Liver (tissue), 9 donors: ENCODE data around the gene SMYD3. TPM values are rescaled to one million over a fixed set of nuclear protein-coding genes. Genes with fewer than 3 reads are reported as not detected.

Source experiments
- DNase-seq: peaks from one replicate; pipeline ENCODE4 v3.0.0-alpha.2; 2017; ENCODE audit warnings: low spot score
- H3K27ac ChIP-seq, 2 donors: one replicate each; pipeline ENCODE4 v1.7.0; 2013; ENCODE audit warnings: inconsistent platforms in 2 of 2, low read length in 2 of 2, control low read depth in 1 of 2, low read depth in 1 of 2, mild to moderate bottlenecking in 1 of 2
- H3K27me3 ChIP-seq, 4 donors: one replicate each; pipeline versions ENCODE4 v1.6.1 to v1.7.0; 2013; ENCODE audit warnings: low read length in 3 of 4, inconsistent platforms in 1 of 4, mild to moderate bottlenecking in 1 of 4, moderate library complexity in 1 of 4; ENCODE audit not compliant: control insufficient read depth in 4 of 4, insufficient read depth in 4 of 4
- H3K36me3 ChIP-seq, 4 donors: one replicate each; pipeline versions ENCODE4 v1.6.1 to v1.7.0; 2013; ENCODE audit warnings: low read length in 3 of 4, mild to moderate bottlenecking in 3 of 4, low read depth in 1 of 4, moderate library complexity in 1 of 4; ENCODE audit not compliant: control insufficient read depth in 4 of 4, insufficient read depth in 3 of 4
- H3K4me1 ChIP-seq, 4 donors: one replicate each; pipeline versions ENCODE4 v1.6.1 to v1.7.0; 2013; ENCODE audit warnings: low read length in 3 of 4, mild to moderate bottlenecking in 3 of 4, moderate library complexity in 1 of 4; ENCODE audit not compliant: control insufficient read depth in 4 of 4, insufficient read depth in 4 of 4
- H3K4me3 ChIP-seq, 3 donors: one replicate each; pipeline versions ENCODE4 v1.6.1 to v1.7.0; 2013; ENCODE audit warnings: low read length in 3 of 3, control low read depth in 1 of 3, low read depth in 1 of 3, mild to moderate bottlenecking in 1 of 3
- H3K9ac ChIP-seq, 2 donors: one replicate each; pipeline ENCODE4 v1.7.0; 2013; ENCODE audit warnings: low read length in 2 of 2, mild to moderate bottlenecking in 2 of 2, moderate library complexity in 2 of 2, control low read depth in 1 of 2, low read depth in 1 of 2
- H3K9me3 ChIP-seq, 4 donors: one replicate each; pipeline versions ENCODE4 v1.6.1 to v1.7.0; 2013; ENCODE audit warnings: low read length in 3 of 4; ENCODE audit not compliant: control insufficient read depth in 4 of 4
- ATF3 ChIP-seq: IDR thresholded peaks from 2 replicates; pipeline ENCODE4 v1.6.1; 2016; ENCODE audit warnings: antibody characterized with exemption
- EGR1 ChIP-seq, 2 donors: IDR thresholded peaks; 2 replicates each; pipeline ENCODE4 v1.6.1; 2016 to 2018; ENCODE audit warnings: antibody characterized with exemption in 2 of 2, low read depth in 2 of 2
- FOXA2 ChIP-seq: IDR thresholded peaks from 2 replicates; pipeline ENCODE4 v1.6.1; 2016; ENCODE audit warnings: antibody characterized with exemption
- HNF4A ChIP-seq, 2 donors: conservative IDR thresholded peaks; 2 replicates each; pipeline ENCODE4 v1.6.1; 2016; ENCODE audit warnings: antibody characterized with exemption in 2 of 2, mild to moderate bottlenecking in 2 of 2
- HNF4G ChIP-seq: IDR thresholded peaks from 2 replicates; pipeline ENCODE4 v1.6.1; 2016; ENCODE audit warnings: antibody characterized with exemption
- JUND ChIP-seq, 2 donors: IDR thresholded peaks; 2 replicates each; pipeline ENCODE4 v1.6.1; 2016; ENCODE audit warnings: antibody characterized with exemption in 2 of 2
- MAX ChIP-seq: IDR thresholded peaks from 2 replicates; pipeline ENCODE4 v1.6.1; 2016; ENCODE audit warnings: antibody characterized with exemption
- NR2F2 ChIP-seq: IDR thresholded peaks from 2 replicates; pipeline ENCODE4 v1.6.1; 2016; ENCODE audit warnings: antibody characterized with exemption
- RAD21 ChIP-seq, 2 donors: IDR thresholded peaks; 2 replicates each; pipeline ENCODE4 v1.6.1; 2016; ENCODE audit warnings: antibody characterized with exemption in 2 of 2, mild to moderate bottlenecking in 2 of 2
- REST ChIP-seq: IDR thresholded peaks from 2 replicates; pipeline ENCODE4 v1.6.1; 2016; ENCODE audit warnings: antibody characterized with exemption, mild to moderate bottlenecking
- RXRA ChIP-seq, 2 donors: IDR thresholded peaks; 2 replicates each; pipeline ENCODE4 v1.6.1; 2017 to 2018; ENCODE audit warnings: antibody characterized with exemption in 2 of 2, mild to moderate bottlenecking in 1 of 2
- SP1 ChIP-seq: IDR thresholded peaks from 2 replicates; pipeline ENCODE4 v1.6.1; 2018; ENCODE audit warnings: antibody characterized with exemption, mild to moderate bottlenecking
- TAF1 ChIP-seq: conservative IDR thresholded peaks from 2 replicates; pipeline ENCODE4 v1.6.1; 2016; ENCODE audit warnings: antibody characterized with exemption, mild to moderate bottlenecking
- WGBS: extraction: QIAGEN DNeasy Blood & Tissue Kit; methylation state at CpG from one replicate; pipeline ENCODE4 v1.1.7; 2013; 5-methylcytosine and 5-hydroxymethylcytosine counted together
- polyA plus RNA-seq, 2 donors: library from polyadenylated mRNA; stranded (reverse) in 1 of 2; unstranded in 1 of 2; fragments of 200-250 nt in 1 of 2; fragments of >200 nt in 1 of 2; fragmentation: Nextera tagmentation in 1 of 2; extraction: Ambion mirVana in 1 of 2; gene quantifications; one replicate each; pipeline versions ENCODE4 v1.2.1 to v1.2.3, GENCODE V29; 2013 to 2015
- total RNA-seq, 2 donors: library from RNA; depleted of rRNA; stranded (reverse); fragments of >200 nt; gene quantifications; one replicate each; pipeline ENCODE4 v1.2.3, GENCODE V29; 2014
- TF ChIP-seq, protein P1 (sequence below): fragments of 150-350 bp; IDR thresholded peaks from 2 replicates; pipeline ENCODE4 v1.5.1; 2017; ENCODE audit warnings: improper control_type of control experiment, low read depth, low read length; ENCODE audit not compliant: missing input control
- TF ChIP-seq, protein P2 (sequence below): IDR thresholded peaks from 2 replicates; pipeline ENCODE4 v1.6.1; 2016; ENCODE audit warnings: antibody characterized with exemption
- donor health status: healthy.
- donor health status: healthy.
- donor health status: healthy.
- donor health status: healthy.
- donor health status: healthy.

The SMYD3 gene
- total and polyA plus RNA-seq, 4 donors: 3.1 to 9.1 (median 8.0) TPM

GRCh38 chr1:245986404-245987218 lies 520.5 kb downstream of the SMYD3 start (continued):
- TF ChIP-seq REST (no peak), FOXA2 (no peak), MAX (no peak), RXRA (IDR thresholded peaks at IDR 0.05) (no peak), SP1 (no peak)

DNA sequence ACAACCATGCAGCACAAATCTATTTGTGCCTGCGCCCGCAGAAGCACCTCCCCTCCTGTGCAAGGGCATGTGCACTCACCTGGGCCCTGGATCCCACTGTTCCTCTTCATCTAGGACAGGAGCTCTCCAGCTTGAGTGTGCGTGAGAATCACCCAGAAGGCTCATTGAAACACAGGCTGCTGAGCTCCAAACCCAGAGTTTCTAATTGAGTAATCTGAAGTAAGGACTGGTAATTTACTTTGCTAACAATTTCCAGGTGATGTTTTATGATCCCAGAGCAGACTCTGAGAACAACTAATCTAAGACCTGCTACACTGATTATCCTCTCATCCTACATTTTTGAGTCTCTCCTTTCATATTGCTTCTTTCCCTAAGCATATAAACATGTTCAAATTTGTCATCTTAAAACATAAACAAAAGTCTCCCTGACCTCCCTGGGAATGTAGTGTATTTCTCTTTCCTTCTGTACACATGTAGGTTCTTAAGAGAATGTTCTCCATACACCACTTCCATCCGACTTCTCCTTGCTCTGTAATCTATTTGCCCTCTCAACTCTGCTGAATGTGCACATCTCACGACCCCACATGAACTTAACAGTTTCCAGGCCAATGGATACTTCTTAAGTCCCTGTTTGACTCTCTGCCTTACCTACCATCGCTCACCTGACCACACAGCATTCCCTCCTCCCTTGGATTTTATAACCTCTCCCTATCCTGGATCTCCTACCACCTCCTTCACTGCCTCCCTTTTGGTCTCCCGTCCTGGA lies 522.5 kb downstream of the SMYD3 start:
- 88% methylated on average over 7 of the region's 7 CpGs for WGBS
- DNase-seq: no peak
- no peaks in the 10 kb centered on the region for H3K36me3 ChIP-seq
- no peaks in the 10 kb centered on the region for H3K27me3 ChIP-seq
- no peak overlapping the region for H3K4me3 ChIP-seq
- no peak overlapping the region for H3K27ac ChIP-seq
- no peak overlapping the region for H3K9ac ChIP-seq
- no peak for TF ChIP-seq RAD21 (IDR thresholded peaks at IDR 0.05)
- no peaks in the 10 kb centered on the region for H3K9me3 ChIP-seq
- H3K4me1 ChIP-seq: no peaks in the 10 kb centered on the region

GRCh38 chr1:245983294-245983967 lies 523.6 kb downstream of the SMYD3 start:
- 93% methylated on average over 7 of the region's 7 CpGs for WGBS
- Histone ChIP-seq H3K9ac (no peak overlapping the region), H3K36me3 (no peaks in the 10 kb centered on the region), H3K27me3 (no peaks in the 10 kb centered on the region), H3K4me3 (no peak overlapping the region), H3K27ac (no peak overlapping the region), H3K9me3 (no peaks in the 10 kb centered on the region), H3K4me1 (no peaks in the 10 kb centered on the region)
- no peak for DNase-seq
- TF ChIP-seq ATF3 (no peak), MAX (no peak), REST (no peak), RXRA (IDR thresholded peaks at IDR 0.05) (no peak), TAF1 (no peak), NR2F2 (no peak), HNF4A (conservative IDR thresholded peaks at IDR 0.05) (no peak), FOXA2 (no peak), RAD21 (IDR thresholded peaks at IDR 0.05) (no peak), JUND (IDR thresholded peaks at IDR 0.05) (no peak), HNF4G (no peak), EGR1 (IDR thresholded peaks at IDR 0.05; ENCODE audit: low read depth in 2 of 2) (no peak)
- TF ChIP-seq, protein P1, sequence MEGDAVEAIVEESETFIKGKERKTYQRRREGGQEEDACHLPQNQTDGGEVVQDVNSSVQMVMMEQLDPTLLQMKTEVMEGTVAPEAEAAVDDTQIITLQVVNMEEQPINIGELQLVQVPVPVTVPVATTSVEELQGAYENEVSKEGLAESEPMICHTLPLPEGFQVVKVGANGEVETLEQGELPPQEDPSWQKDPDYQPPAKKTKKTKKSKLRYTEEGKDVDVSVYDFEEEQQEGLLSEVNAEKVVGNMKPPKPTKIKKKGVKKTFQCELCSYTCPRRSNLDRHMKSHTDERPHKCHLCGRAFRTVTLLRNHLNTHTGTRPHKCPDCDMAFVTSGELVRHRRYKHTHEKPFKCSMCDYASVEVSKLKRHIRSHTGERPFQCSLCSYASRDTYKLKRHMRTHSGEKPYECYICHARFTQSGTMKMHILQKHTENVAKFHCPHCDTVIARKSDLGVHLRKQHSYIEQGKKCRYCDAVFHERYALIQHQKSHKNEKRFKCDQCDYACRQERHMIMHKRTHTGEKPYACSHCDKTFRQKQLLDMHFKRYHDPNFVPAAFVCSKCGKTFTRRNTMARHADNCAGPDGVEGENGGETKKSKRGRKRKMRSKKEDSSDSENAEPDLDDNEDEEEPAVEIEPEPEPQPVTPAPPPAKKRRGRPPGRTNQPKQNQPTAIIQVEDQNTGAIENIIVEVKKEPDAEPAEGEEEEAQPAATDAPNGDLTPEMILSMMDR: no peak
- TF ChIP-seq, protein P2, sequence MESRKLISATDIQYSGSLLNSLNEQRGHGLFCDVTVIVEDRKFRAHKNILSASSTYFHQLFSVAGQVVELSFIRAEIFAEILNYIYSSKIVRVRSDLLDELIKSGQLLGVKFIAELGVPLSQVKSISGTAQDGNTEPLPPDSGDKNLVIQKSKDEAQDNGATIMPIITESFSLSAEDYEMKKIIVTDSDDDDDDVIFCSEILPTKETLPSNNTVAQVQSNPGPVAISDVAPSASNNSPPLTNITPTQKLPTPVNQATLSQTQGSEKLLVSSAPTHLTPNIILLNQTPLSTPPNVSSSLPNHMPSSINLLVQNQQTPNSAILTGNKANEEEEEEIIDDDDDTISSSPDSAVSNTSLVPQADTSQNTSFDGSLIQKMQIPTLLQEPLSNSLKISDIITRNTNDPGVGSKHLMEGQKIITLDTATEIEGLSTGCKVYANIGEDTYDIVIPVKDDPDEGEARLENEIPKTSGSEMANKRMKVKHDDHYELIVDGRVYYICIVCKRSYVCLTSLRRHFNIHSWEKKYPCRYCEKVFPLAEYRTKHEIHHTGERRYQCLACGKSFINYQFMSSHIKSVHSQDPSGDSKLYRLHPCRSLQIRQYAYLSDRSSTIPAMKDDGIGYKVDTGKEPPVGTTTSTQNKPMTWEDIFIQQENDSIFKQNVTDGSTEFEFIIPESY: no peak
